Activated T-cell treated with anti-CD3 and anti-CD28 coated beads, Interleukin-2, amount 50 U/mL, for 24 hours (primary cell): ENCODE measurements around the gene MEIKIN.

Source experiments
- DNase-seq: peaks from one replicate; pipeline ENCODE4 v3.0.0-alpha.2; 2020
- H3K27ac Mint-ChIP-seq: 2 replicates; pipeline ENCODE4 v1.8.0; 2020; ENCODE audit warnings: mild to moderate bottlenecking, mixed read lengths
- H3K27me3 Mint-ChIP-seq: 2 replicates; pipeline ENCODE4 v1.8.0; 2020; ENCODE audit warnings: mixed read lengths
- H3K36me3 Mint-ChIP-seq: 2 replicates; pipeline ENCODE4 v1.8.0; 2020; ENCODE audit warnings: low read depth, mixed read lengths
- H3K4me1 Mint-ChIP-seq: 2 replicates; pipeline ENCODE4 v1.8.0; 2020; ENCODE audit warnings: low read depth, mixed read lengths
- H3K4me3 Mint-ChIP-seq: 2 replicates; pipeline ENCODE4 v1.8.0; 2020; ENCODE audit warnings: mild to moderate bottlenecking, moderate library complexity, mixed read lengths
- H3K9me3 Mint-ChIP-seq: 2 replicates; pipeline ENCODE4 v1.8.0; 2020; ENCODE audit warnings: mixed read lengths

Gene MEIKIN

GRCh38 chr5:131766689-131767088 lies 178.8 kb downstream of the MEIKIN start:
- Mint-ChIP-seq H3K27me3 (no peaks in the 10 kb centered on the region), H3K27ac (no peak overlapping the region), H3K4me1 (peaks cover 23% of the 10 kb centered on the region), H3K9me3 (peaks cover 5% of the 10 kb centered on the region), H3K36me3 (peaks cover 23% of the 10 kb centered on the region), H3K4me3 (no peak overlapping the region)
- no peak for DNase-seq

- H3K4me1 Mint-ChIP-seq: peaks cover 30% of the 10 kb centered on the region
- peaks cover 23% of the 10 kb centered on the region for H3K36me3 Mint-ChIP-seq
- DNase-seq: no peak
- H3K27me3 Mint-ChIP-seq: no peaks in the 10 kb centered on the region
- no peak overlapping the region for H3K4me3 Mint-ChIP-seq
- H3K9me3 Mint-ChIP-seq: peaks cover 5% of the 10 kb centered on the region
- no peak overlapping the region for H3K27ac Mint-ChIP-seq
Observed at GRCh38 chr5:131765261-131765660, 180.2 kb downstream of the MEIKIN start.

GRCh38 chr5:131763968-131764367 lies 181.5 kb downstream of the MEIKIN start:
- Mint-ChIP-seq H3K27me3 (no peaks in the 10 kb centered on the region), H3K4me3 (no peak overlapping the region), H3K27ac (no peak overlapping the region), H3K4me1 (peaks cover 32% of the 10 kb centered on the region), H3K9me3 (peaks cover 5% of the 10 kb centered on the region), H3K36me3 (peaks cover 23% of the 10 kb centered on the region)
- no peak for DNase-seq

GRCh38 chr5:131760793-131761192 lies 184.7 kb downstream of the MEIKIN start:
- peaks cover 5% of the 10 kb centered on the region for H3K9me3 Mint-ChIP-seq
- no peaks in the 10 kb centered on the region for H3K27me3 Mint-ChIP-seq
- H3K4me3 Mint-ChIP-seq: no peak overlapping the region
- peaks cover 33% of the 10 kb centered on the region for H3K4me1 Mint-ChIP-seq
- peaks cover 22% of the 10 kb centered on the region for H3K36me3 Mint-ChIP-seq
- no peak for DNase-seq
- H3K27ac Mint-ChIP-seq: no peak overlapping the region

GRCh38 chr5:131759704-131760103 lies 185.8 kb downstream of the MEIKIN start:
- peaks cover 13% of the 10 kb centered on the region for H3K36me3 Mint-ChIP-seq
- DNase-seq: no peak
- H3K9me3 Mint-ChIP-seq: peaks cover 5% of the 10 kb centered on the region
- no peak overlapping the region for H3K4me3 Mint-ChIP-seq
- H3K4me1 Mint-ChIP-seq: peaks cover 37% of the 10 kb centered on the region
- H3K27ac Mint-ChIP-seq: no peak overlapping the region
- H3K27me3 Mint-ChIP-seq: no peaks in the 10 kb centered on the region

DNA sequence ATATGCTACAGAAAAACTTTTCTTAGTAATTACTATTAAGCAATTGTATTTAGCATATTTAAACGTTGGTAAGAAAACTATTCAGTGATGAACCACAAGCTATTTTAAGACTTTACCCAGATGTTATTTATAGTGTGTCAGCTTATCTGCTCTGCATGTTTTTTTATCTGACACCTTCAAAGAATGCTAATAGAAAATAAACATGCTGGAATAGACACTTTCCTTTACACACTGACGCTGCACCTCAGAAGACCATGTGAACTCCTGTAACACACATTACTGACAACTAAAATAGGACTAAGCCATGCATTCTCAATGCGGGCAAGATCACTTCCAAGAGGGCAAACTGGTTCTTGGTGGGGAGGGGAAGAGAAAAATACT lies 187.0 kb downstream of the MEIKIN start:
- no peak overlapping the region for H3K4me3 Mint-ChIP-seq
- H3K27ac Mint-ChIP-seq: no peak overlapping the region
- peaks cover 42% of the 10 kb centered on the region for H3K4me1 Mint-ChIP-seq

GRCh38 chr5:131757830-131758519 lies 187.5 kb downstream of the MEIKIN start:
- Mint-ChIP-seq H3K36me3 (peaks cover 4% of the 10 kb centered on the region), H3K27me3 (no peaks in the 10 kb centered on the region), H3K4me3 (no peak overlapping the region), H3K9me3 (peaks cover 5% of the 10 kb centered on the region), H3K27ac (no peak overlapping the region), H3K4me1 (peaks cover 46% of the 10 kb centered on the region)
- no peak for DNase-seq

More for the DNA sequence above, 187.0 kb downstream of the MEIKIN start:
- no peak for DNase-seq
- Mint-ChIP-seq H3K9me3 (peaks cover 3% of the 10 kb centered on the region), H3K36me3 (peaks cover 2% of the 10 kb centered on the region), H3K27me3 (no peaks in the 10 kb centered on the region)
